Progenitor cell of endocrine pancreas (in vitro differentiated cells): Measurements from ENCODE around the gene SH3RF2. TPM values are rescaled to one million over a fixed set of nuclear protein-coding genes. Genes with fewer than 3 reads are reported as not detected.

ENCODE experiments used
- DNase-seq: peaks from one replicate; pipeline ENCODE4 v3.0.0; 2021; ENCODE audit warnings: low spot score; ENCODE audit not compliant: unreplicated experiment
- H3K27ac Mint-ChIP-seq: 2 replicates; pipeline ENCODE4 v1.8.0; 2021; ENCODE audit warnings: mild to moderate bottlenecking, moderate library complexity, mixed read lengths
- H3K27me3 Mint-ChIP-seq: 2 replicates; pipeline ENCODE4 v1.8.0; 2021; ENCODE audit warnings: mixed read lengths
- H3K36me3 Mint-ChIP-seq: 2 replicates; pipeline ENCODE4 v1.8.0; 2022; ENCODE audit warnings: mixed read lengths; ENCODE audit not compliant: insufficient read depth
- H3K4me1 Mint-ChIP-seq: 2 replicates; pipeline ENCODE4 v1.8.0; 2021; ENCODE audit warnings: low read depth, mixed read lengths
- H3K4me3 Mint-ChIP-seq: 2 replicates; pipeline ENCODE4 v1.8.0; 2021; ENCODE audit warnings: low read depth, mild to moderate bottlenecking, moderate library complexity, mixed read lengths
- H3K9me3 Mint-ChIP-seq: 2 replicates; pipeline ENCODE4 v1.8.0; 2021; ENCODE audit warnings: low read depth, mixed read lengths
- total RNA-seq: library from RNA; stranded (reverse); gene quantifications from 2 replicates; pipeline ENCODE4 v1.2.1, GENCODE V29; 2021
- TF ChIP-seq, protein P1 (sequence below): fragments of 200-600 bp; sonication (generic); IDR thresholded peaks from one replicate; pipeline ENCODE4 v1.5.0; 2021; ENCODE audit warnings: antibody characterized with exemption, mild to moderate bottlenecking; ENCODE audit not compliant: unreplicated experiment

The SH3RF2 gene
- total RNA-seq, 1 donor from 2014 or later: 17.6 TPM

DNA sequence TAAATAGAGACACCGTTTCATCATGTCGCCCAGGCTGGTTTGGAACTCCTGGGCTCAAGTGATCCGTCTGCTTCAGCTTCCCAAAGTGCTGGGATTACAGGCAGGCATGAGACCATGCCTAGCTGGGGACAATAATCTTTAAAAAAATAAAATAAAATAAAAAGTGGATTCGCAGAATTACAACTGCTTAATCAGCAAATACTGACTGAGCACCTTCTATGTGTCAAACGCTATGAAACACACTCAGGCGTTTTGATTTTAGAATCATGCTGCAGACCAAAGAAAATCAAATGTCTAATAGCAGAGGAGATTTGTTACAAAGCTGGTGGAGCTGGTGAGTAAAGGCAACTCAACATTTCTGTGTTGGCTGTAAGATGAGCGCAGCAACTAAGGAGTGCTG is 22.7 kb upstream of the SH3RF2 start:
- H3K4me1 Mint-ChIP-seq: peaks cover 5% of the 10 kb centered on the region
- H3K4me3 Mint-ChIP-seq: no peak overlapping the region
- H3K9me3 Mint-ChIP-seq: no peaks in the 10 kb centered on the region
- H3K27me3 Mint-ChIP-seq: peaks cover 33% of the 10 kb centered on the region
- TF ChIP-seq, protein P1, sequence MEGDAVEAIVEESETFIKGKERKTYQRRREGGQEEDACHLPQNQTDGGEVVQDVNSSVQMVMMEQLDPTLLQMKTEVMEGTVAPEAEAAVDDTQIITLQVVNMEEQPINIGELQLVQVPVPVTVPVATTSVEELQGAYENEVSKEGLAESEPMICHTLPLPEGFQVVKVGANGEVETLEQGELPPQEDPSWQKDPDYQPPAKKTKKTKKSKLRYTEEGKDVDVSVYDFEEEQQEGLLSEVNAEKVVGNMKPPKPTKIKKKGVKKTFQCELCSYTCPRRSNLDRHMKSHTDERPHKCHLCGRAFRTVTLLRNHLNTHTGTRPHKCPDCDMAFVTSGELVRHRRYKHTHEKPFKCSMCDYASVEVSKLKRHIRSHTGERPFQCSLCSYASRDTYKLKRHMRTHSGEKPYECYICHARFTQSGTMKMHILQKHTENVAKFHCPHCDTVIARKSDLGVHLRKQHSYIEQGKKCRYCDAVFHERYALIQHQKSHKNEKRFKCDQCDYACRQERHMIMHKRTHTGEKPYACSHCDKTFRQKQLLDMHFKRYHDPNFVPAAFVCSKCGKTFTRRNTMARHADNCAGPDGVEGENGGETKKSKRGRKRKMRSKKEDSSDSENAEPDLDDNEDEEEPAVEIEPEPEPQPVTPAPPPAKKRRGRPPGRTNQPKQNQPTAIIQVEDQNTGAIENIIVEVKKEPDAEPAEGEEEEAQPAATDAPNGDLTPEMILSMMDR: no peak
- no peaks in the 10 kb centered on the region for H3K36me3 Mint-ChIP-seq
- H3K27ac Mint-ChIP-seq: no peak overlapping the region
- no peak for DNase-seq

DNA sequence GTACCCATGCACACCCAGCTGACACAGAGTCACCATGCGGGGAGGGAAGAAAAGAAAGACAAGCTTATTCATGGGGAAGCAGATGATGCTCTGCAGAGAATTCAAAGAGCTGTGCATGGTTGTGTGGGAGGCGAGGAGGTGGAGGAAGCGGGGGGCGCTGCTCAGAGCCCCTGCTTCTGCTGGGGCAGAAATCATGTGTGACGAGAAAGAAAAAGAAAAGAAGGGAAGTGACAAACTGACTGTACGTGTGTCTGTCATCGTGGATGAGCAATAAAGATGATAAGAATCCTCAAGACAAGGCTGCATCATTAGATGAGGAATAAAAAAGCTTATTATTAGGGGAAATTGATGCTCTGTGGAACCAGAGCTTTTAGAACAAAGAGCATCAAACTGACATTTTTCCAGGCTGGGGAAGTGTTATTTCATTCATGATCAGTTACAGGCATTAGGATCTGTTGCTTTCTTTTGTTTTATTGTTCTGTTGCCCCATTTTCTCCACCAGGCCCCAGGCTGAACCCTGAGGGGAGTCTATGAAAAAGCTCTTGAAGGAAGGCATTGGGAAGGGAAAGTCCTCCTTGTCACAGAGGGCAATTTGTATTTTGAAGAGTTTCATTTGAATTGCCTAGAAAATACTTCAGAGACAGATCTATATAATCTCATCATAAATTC is 20.3 kb upstream of the SH3RF2 start:
- Mint-ChIP-seq H3K9me3 (no peaks in the 10 kb centered on the region), H3K36me3 (no peaks in the 10 kb centered on the region), H3K4me1 (peaks cover 5% of the 10 kb centered on the region), H3K27ac (no peak overlapping the region), H3K27me3 (peaks cover 21% of the 10 kb centered on the region), H3K4me3 (no peak overlapping the region)
- TF ChIP-seq, protein P1: no peak
- DNase-seq: no peak

DNA sequence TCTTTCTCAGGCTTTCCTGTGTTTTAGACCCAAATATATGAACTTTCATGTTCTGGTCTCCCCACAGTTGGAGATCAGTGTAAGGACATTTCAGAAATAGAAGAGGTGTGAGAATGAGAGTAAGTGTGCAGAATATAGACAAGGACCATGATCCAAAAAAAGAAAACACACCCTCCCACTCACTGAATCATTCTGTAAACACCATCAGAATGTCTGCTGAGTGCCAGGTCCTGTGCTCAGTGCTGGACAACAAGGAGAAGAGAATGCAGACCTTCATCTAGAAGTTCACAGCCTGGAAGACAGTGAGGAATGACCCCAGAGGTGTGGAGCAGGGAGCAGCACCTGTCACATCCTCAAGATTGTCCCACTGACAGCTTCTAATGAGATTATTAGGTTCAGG is 19.1 kb upstream of the SH3RF2 start:
- Mint-ChIP-seq H3K36me3 (no peaks in the 10 kb centered on the region), H3K27ac (no peak overlapping the region), H3K27me3 (peaks cover 18% of the 10 kb centered on the region), H3K9me3 (no peaks in the 10 kb centered on the region), H3K4me1 (peaks cover 3% of the 10 kb centered on the region), H3K4me3 (no peak overlapping the region)
- TF ChIP-seq, protein P1: no peak
- no peak for DNase-seq

DNA sequence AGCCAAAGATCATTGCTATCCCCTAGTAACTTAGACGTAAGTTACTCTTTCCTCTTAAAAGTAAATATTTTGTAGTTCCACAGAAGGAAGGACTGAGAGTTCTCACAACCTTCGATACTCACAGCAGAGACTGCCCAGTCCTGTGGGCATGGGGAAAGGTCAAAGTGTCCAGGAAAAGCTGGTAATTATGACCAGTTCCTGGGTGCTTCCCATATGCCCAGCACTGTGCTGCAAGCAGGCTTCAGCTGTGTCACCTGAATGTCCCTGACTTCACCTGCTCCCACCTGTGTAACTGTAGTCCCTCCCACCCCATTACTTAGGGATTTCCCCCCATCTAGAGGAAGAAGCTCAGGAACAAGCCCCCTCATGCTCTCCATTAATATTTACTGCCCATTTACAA is 18.0 kb upstream of the SH3RF2 start:
- TF ChIP-seq, protein P1: no peak
- H3K27me3 Mint-ChIP-seq: peaks cover 11% of the 10 kb centered on the region
- H3K4me3 Mint-ChIP-seq: no peak overlapping the region
- H3K9me3 Mint-ChIP-seq: no peaks in the 10 kb centered on the region
- DNase-seq: no peak
- no peaks in the 10 kb centered on the region for H3K36me3 Mint-ChIP-seq
- H3K27ac Mint-ChIP-seq: peak overlapping the region; percentile 28
- H3K4me1 Mint-ChIP-seq: no peaks in the 10 kb centered on the region

DNA sequence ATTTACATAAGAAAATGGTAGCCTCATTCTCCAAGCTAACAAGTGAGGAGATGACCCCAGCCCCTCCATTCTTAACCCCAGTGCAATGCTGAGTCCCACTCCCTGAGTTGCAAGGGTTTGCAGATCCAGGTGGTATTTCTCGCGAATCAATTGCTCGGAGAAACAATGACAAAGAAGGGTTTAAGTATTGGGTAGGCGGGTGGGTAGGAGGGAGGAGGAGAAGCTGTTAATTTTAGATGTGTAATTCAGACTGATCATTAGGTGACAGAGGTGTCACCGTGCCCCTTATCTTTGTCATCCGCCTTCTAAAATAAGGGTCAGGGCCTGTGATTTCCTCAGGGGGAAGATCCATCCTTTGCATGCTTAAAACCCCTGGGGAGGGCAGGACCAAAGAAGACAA is 17.0 kb upstream of the SH3RF2 start:
- H3K4me1 Mint-ChIP-seq: peaks cover 2% of the 10 kb centered on the region
- no peak overlapping the region for H3K27ac Mint-ChIP-seq
- H3K9me3 Mint-ChIP-seq: no peaks in the 10 kb centered on the region
- peaks cover 11% of the 10 kb centered on the region for H3K27me3 Mint-ChIP-seq
- TF ChIP-seq, protein P1: no peak
- no peaks in the 10 kb centered on the region for H3K36me3 Mint-ChIP-seq
- DNase-seq: no peak
- H3K4me3 Mint-ChIP-seq: no peak overlapping the region
